CD14-positive monocyte (primary cell): Measurements from ENCODE around the gene TMEM205. TPM values are rescaled to one million over a fixed set of nuclear protein-coding genes. Genes with fewer than 3 reads are reported as not detected.

Experiments
- DNase-seq, 3 donors: peaks; one replicate each; pipeline ENCODE4 v3.0.0-alpha.2; 2011 to 2022
- H2AFZ ChIP-seq: 2 replicates; pipeline ENCODE4 v1.6.0; 2012; ENCODE audit warnings: mild to moderate bottlenecking, low read depth, low read length, inconsistent platforms; ENCODE audit not compliant: insufficient read depth, poor library complexity, severe bottlenecking
- H3K27ac ChIP-seq, 2 donors: 1 replicate in 1 of 2; 2 replicates in 1 of 2; pipeline ENCODE4 v1.5.1; 2012 to 2013; ENCODE audit warnings: low read length in 2 of 2, control low read depth in 1 of 2, inconsistent platforms in 1 of 2, low read depth in 1 of 2, mild to moderate bottlenecking in 1 of 2
- H3K27me3 ChIP-seq, 2 donors: one replicate each; pipeline versions ENCODE4 v1.6.0 to v1.6.1; 2011 to 2013; ENCODE audit warnings: low read length in 2 of 2; ENCODE audit not compliant: control insufficient read depth in 2 of 2, insufficient read depth in 2 of 2
- H3K36me3 ChIP-seq, 2 donors: replicated peaks in 1 of 2; 1 replicate in 1 of 2; 2 replicates in 1 of 2; pipeline versions ENCODE4 v1.5.1 to v1.6.1; 2012 to 2013; ENCODE audit warnings: low read length in 2 of 2, control low read depth in 1 of 2, inconsistent platforms in 1 of 2, mild to moderate bottlenecking in 1 of 2; ENCODE audit not compliant: insufficient read depth in 2 of 2, control insufficient read depth in 1 of 2
- H3K4me1 ChIP-seq, 2 donors: 1 replicate in 1 of 2; 2 replicates in 1 of 2; pipeline versions ENCODE4 v1.5.1 to v1.6.1; 2012 to 2013; ENCODE audit warnings: low read length in 2 of 2, control low read depth in 1 of 2, inconsistent platforms in 1 of 2, mild to moderate bottlenecking in 1 of 2, moderate library complexity in 1 of 2; ENCODE audit not compliant: insufficient read depth in 2 of 2, control insufficient read depth in 1 of 2
- H3K4me2 ChIP-seq: replicated peaks from 2 replicates; pipeline ENCODE3; 2012; ENCODE audit warnings: low read length, moderate library complexity, mild to moderate bottlenecking; ENCODE audit not compliant: poor library complexity, severe bottlenecking; ENCODE audit errors: extremely low read depth
- H3K4me3 ChIP-seq, 3 experiments: fragments of 200-600 bp in 1 of 3; sonication (generic) in 1 of 3; replicated peaks in 1 of 3; 1 replicate in 2 of 3; 2 replicates in 1 of 3; pipeline ENCODE4 v1.5.1; 2011 to 2013; ENCODE audit warnings: low read length in 3 of 3, mild to moderate bottlenecking in 3 of 3, control low read depth in 2 of 3, low read depth in 2 of 3, inconsistent platforms in 1 of 3, moderate library complexity in 1 of 3
- H3K79me2 ChIP-seq: 2 replicates; pipeline ENCODE4 v1.6.0; 2012; ENCODE audit warnings: mild to moderate bottlenecking, control low read depth, inconsistent platforms, low read length, moderate library complexity; ENCODE audit not compliant: insufficient read depth
- H3K9ac ChIP-seq: 2 replicates; pipeline ENCODE4 v1.6.0; 2017; ENCODE audit warnings: low read length, mild to moderate bottlenecking; ENCODE audit not compliant: insufficient read depth, poor library complexity, severe bottlenecking
- H3K9me3 ChIP-seq, 2 donors: replicated peaks in 1 of 2; 1 replicate in 1 of 2; 2 replicates in 1 of 2; pipeline versions ENCODE4 v1.5.1 to v1.6.1; 2012 to 2013; ENCODE audit warnings: low read length in 2 of 2, control low read depth in 1 of 2; ENCODE audit not compliant: control insufficient read depth in 1 of 2, insufficient read depth in 1 of 2
- H4K20me1 ChIP-seq: 2 replicates; pipeline ENCODE4 v1.6.0; 2012; ENCODE audit warnings: mild to moderate bottlenecking, low read length, control low read depth, moderate library complexity; ENCODE audit not compliant: insufficient read depth
- H3K27ac Mint-ChIP-seq, 7 donors: one replicate each; pipeline ENCODE4 v1.8.0; 2020; ENCODE audit warnings: mild to moderate bottlenecking in 7 of 7, mixed read lengths in 7 of 7, moderate library complexity in 6 of 7, inconsistent platforms in 2 of 7
- H3K27me3 Mint-ChIP-seq, 3 donors: one replicate each; pipeline ENCODE4 v1.8.0; 2021 to 2022; ENCODE audit warnings: low read depth in 3 of 3, mild to moderate bottlenecking in 3 of 3, mixed read lengths in 3 of 3, moderate library complexity in 3 of 3, inconsistent platforms in 1 of 3
- H3K36me3 Mint-ChIP-seq, 2 donors: one replicate each; pipeline ENCODE4 v1.8.0; 2020; ENCODE audit warnings: mixed read lengths in 2 of 2, inconsistent platforms in 1 of 2, mild to moderate bottlenecking in 1 of 2
- H3K4me1 Mint-ChIP-seq: one replicate; pipeline ENCODE4 v1.8.0; 2020; ENCODE audit warnings: mild to moderate bottlenecking, mixed read lengths
- H3K4me3 Mint-ChIP-seq, 2 donors: one replicate each; pipeline ENCODE4 v1.8.0; 2020; ENCODE audit warnings: mild to moderate bottlenecking in 2 of 2, mixed read lengths in 2 of 2, moderate library complexity in 1 of 2
- H3K9me3 Mint-ChIP-seq, 7 donors: one replicate each; pipeline ENCODE4 v1.8.0; 2020 to 2022; ENCODE audit warnings: mixed read lengths in 7 of 7, mild to moderate bottlenecking in 6 of 7, moderate library complexity in 6 of 7, inconsistent platforms in 2 of 7
- CTCF ChIP-seq: fragments of 200-600 bp; IDR thresholded peaks from one replicate; pipeline ENCODE4 v1.8.0; 2022; ENCODE audit warnings: antibody characterized with exemption, mild to moderate bottlenecking
- WGBS: methylation state at CpG from one replicate; pipeline ENCODE4 v1.1.5; 2013; ENCODE audit warnings: missing lambda C conversion rate; ENCODE audit not compliant: insufficient coverage; 5-methylcytosine and 5-hydroxymethylcytosine counted together
- intact Hi-C, 2 donors: fragments of 100-400 bp; cut with micrococcal nuclease; formaldehyde crosslinking; loops; one replicate each; pipeline versions ENCODE4 v1.15.0 to v1.15.1; 2023
- polyA plus RNA-seq, 3 donors: library from polyadenylated mRNA; depleted of rRNA in 1 of 3; unstranded in 2 of 3; stranded (reverse) in 1 of 3; fragments of 300-500 nt in 2 of 3; fragments of >200 nt in 1 of 3; fragmentation: Illumina TruSeq in 2 of 3; gene quantifications; 1 replicate in 2 of 3; 2 replicates in 1 of 3; pipeline ENCODE4 v1.2.3, GENCODE V29; 2012 to 2021

The TMEM205 gene
- polyA plus RNA-seq, 3 donors: 252 to 335 (median 263) TPM

GRCh38 chr19:11382898-11383705, 37.0 kb upstream of the TMEM205 start:
- Histone ChIP-seq H3K4me2 (peak overlapping the region; percentile 82), H3K9me3 (no peaks in the 10 kb centered on the region), H2AFZ (peak overlapping the region; percentile 82), H3K4me3 (peak overlapping the region; percentile 3 to 87 (median 37)), H3K27ac (no peak overlapping the region), H3K79me2 (peaks cover 28% of the 10 kb centered on the region), H3K27me3 (peaks cover 0 to 19% of the 10 kb centered on the region in 2 donors), H3K36me3 (no peaks in the 10 kb centered on the region), H3K4me1 (peaks cover 62 to 82% of the 10 kb centered on the region in 2 donors), H4K20me1 (no peaks in the 10 kb centered on the region), H3K9ac (peak overlapping the region; percentile 56)
- H3K4me3 Mint-ChIP-seq: peak overlapping the region; percentile 69 to 80
- peak; percentile 46 to 57 (median 50) for DNase-seq
- intact Hi-C loops: loop anchor here (2.0 to 5.0 kb wide), 3 partner anchors 39 to 91 kb away; partner anchors contain the start of genes ODAD3 (in 1 of the 2) and PRKCSH (in 1 of the 2)
- peaks cover 0 to 5% (median 0%) of the 10 kb centered on the region in 7 donors for H3K9me3 Mint-ChIP-seq
- peaks cover 16 to 28% (median 22%) of the 10 kb centered on the region in 3 donors for H3K27me3 Mint-ChIP-seq
- TF ChIP-seq CTCF: peak; percentile 63
- peaks cover 2 to 7% of the 10 kb centered on the region in 2 donors for H3K36me3 Mint-ChIP-seq
- H3K27ac Mint-ChIP-seq: peak overlapping the region in 6 of 7 donors; percentile 64 to 100 (median 88)
- H3K4me1 Mint-ChIP-seq: peaks cover 66% of the 10 kb centered on the region
- 0% methylated on average over 35 of the region's 65 CpGs for WGBS

DNA sequence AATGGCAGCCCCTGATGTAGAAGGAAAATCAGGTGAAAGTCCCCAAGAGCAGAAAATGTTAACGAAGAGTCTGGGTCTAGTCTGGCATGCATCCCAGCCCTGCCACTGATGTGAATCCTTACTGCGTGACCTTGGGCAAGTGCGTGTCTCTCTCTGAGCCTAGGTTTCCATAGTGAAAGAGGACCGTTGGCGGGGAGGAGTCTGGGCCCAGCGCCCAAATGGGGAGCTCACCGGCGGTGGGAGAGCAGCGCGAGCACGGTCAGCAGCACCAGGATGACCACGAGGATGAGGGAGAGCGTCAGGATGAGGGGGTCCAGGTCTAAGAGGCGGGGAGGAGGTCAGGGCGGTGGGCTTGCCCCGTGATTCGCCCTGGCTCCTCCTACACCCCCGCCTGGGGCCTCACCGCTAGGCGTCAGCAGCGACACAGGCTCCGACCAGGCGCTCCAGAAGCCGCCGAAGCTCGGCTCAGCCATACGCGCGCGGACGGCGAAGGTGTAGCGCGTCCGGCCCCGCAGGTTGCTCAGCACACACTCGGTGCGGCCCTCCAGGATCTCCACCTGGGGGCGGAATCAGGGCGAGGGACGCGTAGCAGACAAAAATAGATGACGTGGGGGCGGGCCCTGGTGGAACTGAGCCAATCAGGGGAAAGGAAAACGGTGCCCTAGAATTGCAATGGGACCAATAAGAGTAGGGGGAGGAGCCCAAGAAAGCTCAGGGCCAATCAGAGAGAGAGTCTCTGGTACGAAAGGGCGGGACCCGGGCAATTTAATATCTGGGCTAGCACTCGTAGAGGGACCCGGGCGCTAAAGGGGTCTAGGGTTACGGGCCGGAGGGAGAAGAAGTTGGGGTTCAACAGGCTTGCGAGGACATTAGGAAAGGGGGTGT, 34.8 kb upstream of the TMEM205 start:
- WGBS: under 1% methylated on average over 54 of the region's 54 CpGs
- intact Hi-C loops: loop anchor here (5.0 kb wide), 2 partner anchors 41 to 89 kb away; no protein-coding TSS in a partner anchor

More for the DNA sequence above, 34.8 kb upstream of the TMEM205 start:
- peaks cover 16 to 28% (median 21%) of the 10 kb centered on the region in 3 donors for H3K27me3 Mint-ChIP-seq
- Histone ChIP-seq H3K27ac (peak overlapping the region; percentile 81 to 95), H3K4me1 (peaks cover 69 to 89% of the 10 kb centered on the region in 2 donors), H3K9me3 (no peaks in the 10 kb centered on the region), H4K20me1 (no peaks in the 10 kb centered on the region), H2AFZ (peak overlapping the region; percentile 80), H3K27me3 (peaks cover 0 to 19% of the 10 kb centered on the region in 2 donors), H3K9ac (peak overlapping the region; percentile 83), H3K36me3 (no peaks in the 10 kb centered on the region), H3K4me2 (peak overlapping the region; percentile 92), H3K4me3 (peak overlapping the region; percentile 68 to 87 (median 72)), H3K79me2 (peaks cover 46% of the 10 kb centered on the region)
- peak overlapping the region; percentile 97 to 100 (median 99) for H3K27ac Mint-ChIP-seq
- H3K4me3 Mint-ChIP-seq: peak overlapping the region; percentile 92 to 100
- TF ChIP-seq CTCF: peak; percentile 80
- DNase-seq: peak; percentile 91 to 95 (median 92)
- H3K4me1 Mint-ChIP-seq: peaks cover 57% of the 10 kb centered on the region
- peaks cover 0 to 4% (median 0%) of the 10 kb centered on the region in 7 donors for H3K9me3 Mint-ChIP-seq
- H3K36me3 Mint-ChIP-seq: peaks cover 7 to 15% of the 10 kb centered on the region in 2 donors
